Activated naive CD4-positive, alpha-beta T cell treated with anti-CD3 and anti-CD28 coated beads, Interleukin-2, amount 50 U/mL, for 24 hours (primary cell): ENCODE data around the gene DPYD.

Source experiments
- H3K27ac Mint-ChIP-seq: one replicate; pipeline ENCODE4 v1.8.0; 2021; ENCODE audit warnings: mild to moderate bottlenecking, mixed read lengths
- H3K27me3 Mint-ChIP-seq: one replicate; pipeline ENCODE4 v1.8.0; 2021; ENCODE audit warnings: mixed read lengths
- H3K36me3 Mint-ChIP-seq: one replicate; pipeline ENCODE4 v1.8.0; 2021; ENCODE audit warnings: mixed read lengths
- H3K4me1 Mint-ChIP-seq: one replicate; pipeline ENCODE4 v1.8.0; 2021; ENCODE audit warnings: mixed read lengths
- H3K4me3 Mint-ChIP-seq: one replicate; pipeline ENCODE4 v1.8.0; 2021; ENCODE audit warnings: mild to moderate bottlenecking, mixed read lengths
- H3K9me3 Mint-ChIP-seq: one replicate; pipeline ENCODE4 v1.8.0; 2021; ENCODE audit warnings: mixed read lengths

The DPYD gene

GRCh38 chr1:97128426-97128825 lies 792.4 kb downstream of the DPYD start:
- no peaks in the 10 kb centered on the region for H3K4me1 Mint-ChIP-seq
- no peak overlapping the region for H3K4me3 Mint-ChIP-seq
- H3K27ac Mint-ChIP-seq = no peak overlapping the region
- peaks cover 15% of the 10 kb centered on the region for H3K36me3 Mint-ChIP-seq
- H3K27me3 Mint-ChIP-seq = no peaks in the 10 kb centered on the region
- no peaks in the 10 kb centered on the region for H3K9me3 Mint-ChIP-seq

DNA sequence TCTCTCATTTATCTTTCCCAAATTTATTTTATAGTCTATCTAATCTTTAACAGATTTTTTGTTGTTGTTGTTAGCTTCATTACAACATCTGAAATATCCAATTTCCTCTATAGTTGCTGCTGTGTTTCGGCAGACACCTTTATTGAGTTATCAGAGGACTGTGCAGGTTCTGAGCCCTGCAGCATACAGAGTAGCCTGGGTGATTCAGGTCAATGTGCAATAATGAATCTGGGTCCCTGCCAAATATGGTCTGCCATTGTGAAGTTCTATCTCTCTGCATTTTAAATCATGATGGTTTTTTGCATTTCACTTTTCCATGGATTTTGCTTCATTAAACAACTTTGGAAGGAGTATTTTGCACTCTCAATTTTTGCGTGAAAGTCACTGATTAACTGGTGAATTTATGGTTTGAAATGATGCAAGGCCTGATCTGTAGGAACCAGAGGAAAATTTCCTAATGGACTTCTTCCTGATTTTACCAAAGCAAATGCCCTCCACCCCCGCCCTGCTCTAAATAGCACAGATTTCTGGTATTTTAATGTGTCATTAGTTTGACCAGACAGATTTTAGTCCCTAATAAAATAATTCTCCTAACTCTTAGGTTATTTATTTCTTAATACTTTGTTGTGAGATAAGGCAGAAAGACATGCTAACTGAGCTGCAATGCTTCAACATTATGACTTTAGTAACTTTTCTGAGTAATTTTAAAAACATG lies 797.0 kb downstream of the DPYD start:
- H3K9me3 Mint-ChIP-seq = no peaks in the 10 kb centered on the region
- no peaks in the 10 kb centered on the region for H3K4me1 Mint-ChIP-seq
- no peaks in the 10 kb centered on the region for H3K27me3 Mint-ChIP-seq
- H3K36me3 Mint-ChIP-seq = peaks cover 21% of the 10 kb centered on the region
- H3K27ac Mint-ChIP-seq = no peak overlapping the region
- no peak overlapping the region for H3K4me3 Mint-ChIP-seq

DNA sequence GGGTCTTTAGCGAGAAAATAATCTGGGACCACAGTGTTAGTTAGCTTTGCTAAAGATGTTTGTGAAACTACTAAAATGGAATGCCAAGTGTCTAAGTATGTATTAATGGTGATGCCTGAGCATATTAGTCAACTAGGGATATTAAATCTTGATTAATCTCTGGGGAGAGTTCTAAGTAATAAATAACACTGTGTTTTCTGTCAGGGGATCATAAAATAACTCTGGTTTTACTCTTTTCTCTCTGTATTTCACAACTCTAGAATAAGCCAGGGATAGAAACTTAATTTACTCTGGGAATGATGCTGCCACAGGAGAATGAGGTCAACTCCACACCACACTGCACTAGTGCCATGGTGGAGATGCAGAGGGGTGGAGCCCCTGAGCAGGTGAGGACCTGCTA lies 800.0 kb downstream of the DPYD start:
- Mint-ChIP-seq H3K27ac (no peak overlapping the region), H3K9me3 (no peaks in the 10 kb centered on the region), H3K4me3 (no peak overlapping the region), H3K27me3 (no peaks in the 10 kb centered on the region), H3K36me3 (peaks cover 28% of the 10 kb centered on the region), H3K4me1 (no peaks in the 10 kb centered on the region)

- Mint-ChIP-seq H3K9me3 (no peaks in the 10 kb centered on the region), H3K4me3 (no peak overlapping the region), H3K36me3 (peaks cover 29% of the 10 kb centered on the region), H3K27ac (no peak overlapping the region), H3K27me3 (no peaks in the 10 kb centered on the region), H3K4me1 (no peaks in the 10 kb centered on the region)
Observed at GRCh38 chr1:97119260-97120158, 801.3 kb downstream of the DPYD start.

DNA sequence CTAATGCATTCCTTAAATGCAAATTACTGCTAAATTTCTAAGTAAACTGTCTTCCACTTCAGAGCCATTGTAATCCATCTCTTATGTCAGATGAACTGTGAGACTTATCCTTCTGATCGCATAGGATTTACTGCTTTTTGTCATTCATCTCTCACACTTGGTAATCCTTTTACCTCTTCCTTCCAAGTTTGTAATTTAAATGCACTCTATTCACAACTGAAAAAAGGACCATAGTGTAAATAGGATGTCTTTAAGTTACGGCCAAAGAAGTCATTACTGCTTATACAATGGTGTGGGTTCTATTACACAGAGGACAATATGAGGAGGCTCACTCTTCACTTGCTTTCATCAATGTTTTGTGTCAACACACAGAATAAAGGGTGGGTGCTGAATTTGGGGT lies 806.0 kb downstream of the DPYD start:
- Mint-ChIP-seq H3K4me3 (no peak overlapping the region), H3K36me3 (peaks cover 25% of the 10 kb centered on the region), H3K4me1 (no peaks in the 10 kb centered on the region), H3K27ac (no peak overlapping the region), H3K27me3 (no peaks in the 10 kb centered on the region), H3K9me3 (peaks cover 4% of the 10 kb centered on the region)

GRCh38 chr1:97112442-97112841 lies 808.4 kb downstream of the DPYD start:
- no peak overlapping the region for H3K4me3 Mint-ChIP-seq

GRCh38 chr1:97108179-97108578 lies 812.7 kb downstream of the DPYD start:
- no peak overlapping the region for H3K27ac Mint-ChIP-seq
- H3K4me1 Mint-ChIP-seq = no peaks in the 10 kb centered on the region
- H3K36me3 Mint-ChIP-seq = peaks cover 30% of the 10 kb centered on the region
- peaks cover 4% of the 10 kb centered on the region for H3K9me3 Mint-ChIP-seq
- H3K4me3 Mint-ChIP-seq = no peak overlapping the region
- H3K27me3 Mint-ChIP-seq = no peaks in the 10 kb centered on the region

More at GRCh38 chr1:97112442-97112841, 808.4 kb downstream of the DPYD start:
- peaks cover 4% of the 10 kb centered on the region for H3K9me3 Mint-ChIP-seq
- no peak overlapping the region for H3K27ac Mint-ChIP-seq
- no peaks in the 10 kb centered on the region for H3K27me3 Mint-ChIP-seq
- H3K4me1 Mint-ChIP-seq = no peaks in the 10 kb centered on the region
- peaks cover 22% of the 10 kb centered on the region for H3K36me3 Mint-ChIP-seq

- H3K4me3 Mint-ChIP-seq = no peak overlapping the region
- no peaks in the 10 kb centered on the region for H3K4me1 Mint-ChIP-seq
- H3K27ac Mint-ChIP-seq = no peak overlapping the region
- no peaks in the 10 kb centered on the region for H3K27me3 Mint-ChIP-seq
- H3K36me3 Mint-ChIP-seq = peaks cover 24% of the 10 kb centered on the region
- H3K9me3 Mint-ChIP-seq = peaks cover 2% of the 10 kb centered on the region
Observed at GRCh38 chr1:97105531-97105930, 815.3 kb downstream of the DPYD start.

GRCh38 chr1:97101509-97101908 lies 819.3 kb downstream of the DPYD start:
- peaks cover 20% of the 10 kb centered on the region for H3K36me3 Mint-ChIP-seq
- no peak overlapping the region for H3K27ac Mint-ChIP-seq
- H3K4me1 Mint-ChIP-seq = no peaks in the 10 kb centered on the region
- H3K4me3 Mint-ChIP-seq = no peak overlapping the region
- H3K9me3 Mint-ChIP-seq = no peaks in the 10 kb centered on the region
- H3K27me3 Mint-ChIP-seq = no peaks in the 10 kb centered on the region

DNA sequence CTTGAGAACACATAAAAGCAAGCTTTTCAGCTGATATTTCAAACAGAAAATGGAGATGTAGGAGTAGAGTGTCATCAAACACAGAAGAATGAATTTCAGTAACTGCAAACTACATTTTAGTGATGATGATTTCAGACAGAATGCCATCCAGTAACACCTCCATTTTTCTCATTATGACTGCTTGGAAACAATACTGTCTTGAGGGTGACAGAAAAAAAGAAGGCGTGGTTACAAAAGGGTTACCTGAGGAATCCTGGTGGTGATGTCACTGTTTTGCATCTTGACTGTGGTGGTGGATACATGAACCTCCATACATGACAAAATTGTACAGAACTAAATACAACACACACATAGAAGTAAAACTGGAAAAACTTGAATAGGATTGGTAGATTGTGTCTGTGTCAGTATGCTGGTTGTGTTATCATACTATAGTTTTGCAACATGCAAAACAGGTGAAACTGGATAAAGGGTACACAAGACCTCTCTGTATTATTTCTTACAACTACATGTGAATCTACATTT lies 823.4 kb downstream of the DPYD start:
- no peak overlapping the region for H3K27ac Mint-ChIP-seq
- peaks cover 16% of the 10 kb centered on the region for H3K36me3 Mint-ChIP-seq
- no peaks in the 10 kb centered on the region for H3K4me1 Mint-ChIP-seq
- H3K27me3 Mint-ChIP-seq = no peaks in the 10 kb centered on the region
- H3K9me3 Mint-ChIP-seq = no peaks in the 10 kb centered on the region
- H3K4me3 Mint-ChIP-seq = no peak overlapping the region

DNA sequence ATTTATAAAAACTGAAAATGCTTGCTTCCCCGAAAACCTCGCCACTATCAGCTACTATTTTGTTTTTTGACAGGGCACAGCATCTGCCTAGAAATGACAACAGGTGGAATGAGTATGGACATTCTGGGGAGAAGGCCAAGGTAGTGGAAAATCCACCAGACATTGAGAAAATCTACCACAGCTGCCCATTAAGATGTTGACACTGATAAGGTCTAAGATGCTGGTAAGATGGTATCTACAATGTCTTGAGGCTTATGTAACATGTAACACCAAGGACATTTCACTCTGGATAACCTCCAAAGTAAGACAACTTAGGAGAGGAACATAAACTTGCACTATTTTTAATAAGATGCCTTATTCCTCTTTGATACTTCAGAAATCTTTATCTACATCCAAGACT lies 825.1 kb downstream of the DPYD start:
- Mint-ChIP-seq H3K27me3 (no peaks in the 10 kb centered on the region), H3K9me3 (no peaks in the 10 kb centered on the region), H3K27ac (no peak overlapping the region), H3K4me1 (no peaks in the 10 kb centered on the region), H3K36me3 (peaks cover 23% of the 10 kb centered on the region), H3K4me3 (no peak overlapping the region)

- H3K9me3 Mint-ChIP-seq = no peaks in the 10 kb centered on the region
- no peaks in the 10 kb centered on the region for H3K4me1 Mint-ChIP-seq
- H3K27me3 Mint-ChIP-seq = no peaks in the 10 kb centered on the region
- H3K4me3 Mint-ChIP-seq = no peak overlapping the region
- H3K27ac Mint-ChIP-seq = no peak overlapping the region
- H3K36me3 Mint-ChIP-seq = peaks cover 21% of the 10 kb centered on the region
Observed at GRCh38 chr1:97094247-97094972, 826.4 kb downstream of the DPYD start.

- no peak overlapping the region for H3K27ac Mint-ChIP-seq
- H3K4me1 Mint-ChIP-seq = no peaks in the 10 kb centered on the region
- no peak overlapping the region for H3K4me3 Mint-ChIP-seq
- H3K27me3 Mint-ChIP-seq = no peaks in the 10 kb centered on the region
- no peaks in the 10 kb centered on the region for H3K9me3 Mint-ChIP-seq
- peaks cover 21% of the 10 kb centered on the region for H3K36me3 Mint-ChIP-seq
Observed at GRCh38 chr1:97093741-97094140, 827.1 kb downstream of the DPYD start.

DNA sequence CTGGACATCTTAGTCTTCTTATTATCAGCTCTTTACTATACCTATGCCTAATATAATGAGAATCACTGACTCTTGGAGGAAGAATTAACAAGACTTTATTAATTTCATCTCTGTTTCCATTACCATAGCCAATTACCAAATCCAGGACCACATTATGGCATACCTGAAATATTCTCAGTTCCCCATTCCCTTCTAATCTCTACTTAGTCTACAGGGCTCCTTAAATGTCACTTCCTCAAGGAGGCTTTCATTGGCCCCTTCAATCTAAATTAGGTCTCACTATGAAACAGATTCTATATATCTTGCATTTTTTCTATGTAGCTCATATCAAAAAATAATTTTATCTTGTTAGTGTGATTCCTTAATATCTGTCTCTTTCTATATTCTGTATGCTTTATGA lies 828.0 kb downstream of the DPYD start:
- Mint-ChIP-seq H3K36me3 (peaks cover 25% of the 10 kb centered on the region), H3K4me3 (no peak overlapping the region), H3K27ac (no peak overlapping the region), H3K27me3 (no peaks in the 10 kb centered on the region), H3K9me3 (no peaks in the 10 kb centered on the region), H3K4me1 (no peaks in the 10 kb centered on the region)

GRCh38 chr1:97091679-97092078 lies 829.2 kb downstream of the DPYD start:
- Mint-ChIP-seq H3K36me3 (peaks cover 24% of the 10 kb centered on the region), H3K4me3 (no peak overlapping the region), H3K27me3 (no peaks in the 10 kb centered on the region), H3K4me1 (no peaks in the 10 kb centered on the region), H3K9me3 (no peaks in the 10 kb centered on the region), H3K27ac (no peak overlapping the region)
